Endothelial cell of umbilical vein (primary cell): ENCODE measurements around the gene FLT3.

Experiments
- CTCF ChIP-seq, 2 donors: IDR thresholded peaks; 1 replicate in 1 of 2; 2 replicates in 1 of 2; pipeline ENCODE4 v1.5.1; 2011; ENCODE audit warnings: low read length in 2 of 2, mild to moderate bottlenecking in 2 of 2, moderate library complexity in 2 of 2, control low read depth in 1 of 2, inconsistent platforms in 1 of 2, low read depth in 1 of 2; ENCODE audit not compliant: insufficient read depth in 1 of 2; ENCODE audit errors: extremely low read depth in 1 of 2
- EZH2 ChIP-seq: IDR thresholded peaks from 2 replicates; pipeline ENCODE4 v1.6.1; 2012; ENCODE audit warnings: borderline replicate concordance, low read depth, mild to moderate bottlenecking, moderate library complexity, low read length, inconsistent platforms; ENCODE audit not compliant: severe bottlenecking
- MAX ChIP-seq: IDR thresholded peaks from 2 replicates; pipeline ENCODE4 v1.6.1; 2011; ENCODE audit not compliant: insufficient read depth, insufficient read length
- POLR2A ChIP-seq: IDR thresholded peaks from 2 replicates; pipeline ENCODE4 v1.6.1; 2012; ENCODE audit warnings: low read depth, mild to moderate bottlenecking, control low read depth, low read length
- POLR2AphosphoS5 ChIP-seq: IDR thresholded peaks from 2 replicates; pipeline ENCODE4 v1.6.1; 2012; ENCODE audit warnings: low read depth, mild to moderate bottlenecking, control low read depth, low read length, moderate library complexity; ENCODE audit not compliant: insufficient read depth

- TF ChIP-seq EZH2 (peak; percentile 83), CTCF (IDR thresholded peaks at IDR 0.05; ENCODE audit: extremely low read depth in 1 of 2, insufficient read depth in 1 of 2, low read depth in 1 of 2, low read length in 2 of 2) (no peak), POLR2AphosphoS5 (no peak), POLR2A (no peak), MAX (no peak)
These were observed 122.7 kb downstream of the FLT3 start for GRCh38 chr13:27977476-27978300.
